HL-60 (cell line): Measurements from ENCODE around the gene SPEM1.

Source experiments
- DNase-seq, 2 experiments: peaks; one replicate each; pipeline ENCODE4 v3.0.0-alpha.2; 2010 to 2020; ENCODE audit warnings: low read depth in 1 of 2, low spot score in 1 of 2
- H3K27ac ChIP-seq: fragments of 250-450 bp; sonication (Bioruptor Pico); replicated peaks from 2 replicates; pipeline ENCODE4 v1.5.1; 2020; ENCODE audit warnings: mild to moderate bottlenecking, moderate library complexity
- H3K27me3 ChIP-seq: fragments of 250-450 bp; sonication (Bioruptor Pico); 2 replicates; pipeline ENCODE4 v1.5.1; 2021; ENCODE audit warnings: mild to moderate bottlenecking, moderate library complexity; ENCODE audit not compliant: insufficient read depth, poor library complexity, severe bottlenecking
- H3K4me3 ChIP-seq: replicated peaks from 2 replicates; pipeline ENCODE4 v1.5.1; 2011; ENCODE audit warnings: mild to moderate bottlenecking, control low read depth, low read length; ENCODE audit not compliant: insufficient read depth
- CTCF ChIP-seq: IDR thresholded peaks from one replicate; pipeline ENCODE4 v1.5.1; 2011; ENCODE audit warnings: low read length, control low read depth, inconsistent platforms; ENCODE audit not compliant: insufficient read depth
- GABPA ChIP-seq: IDR thresholded peaks from 2 replicates; pipeline ENCODE4 v1.6.1; 2012; ENCODE audit warnings: low read depth
- POLR2AphosphoS5 ChIP-seq: IDR thresholded peaks from 2 replicates; pipeline ENCODE4 v1.6.1; 2012; ENCODE audit warnings: low read depth
- REST ChIP-seq: IDR thresholded peaks from 2 replicates; pipeline ENCODE4 v1.6.1; 2012; ENCODE audit warnings: low read depth; ENCODE audit not compliant: insufficient replicate concordance
- SPI1 ChIP-seq: IDR thresholded peaks from 2 replicates; pipeline ENCODE4 v1.6.1; 2012; ENCODE audit warnings: low read depth, mild to moderate bottlenecking, borderline replicate concordance

Gene SPEM1

GRCh38 chr17:7403977-7404736 is 16.0 kb upstream of the SPEM1 start, which contains the start of gene TMEM256:
Gene TMEM256, minus strand, starts transcription at chr17:7404097. Its CDS starts 13 bp downstream, at chr17:7404084.
- H3K27me3 ChIP-seq, result peaks cover 2% of the 10 kb centered on the region
- TF ChIP-seq REST (no peak), SPI1 (no peak), GABPA (no peak), POLR2AphosphoS5 (0 out of 2 replicates have a peak, but pooled peaks have one; percentile 15), CTCF (no peak)
- peak within 1 kb of the TSS; percentile 62 for H3K4me3 ChIP-seq
- peak; percentile 77 to 93 for DNase-seq
- H3K27ac ChIP-seq, result peak within 1 kb of the TSS; percentile 64

- DNase-seq, result peak in 1 of 2 experiments; percentile 2
- TF ChIP-seq GABPA (no peak), REST (no peak), POLR2AphosphoS5 (no peak), SPI1 (no peak), CTCF (no peak)
Measured at GRCh38 chr17:7404737-7405349, 15.3 kb upstream of the SPEM1 start.

DNA sequence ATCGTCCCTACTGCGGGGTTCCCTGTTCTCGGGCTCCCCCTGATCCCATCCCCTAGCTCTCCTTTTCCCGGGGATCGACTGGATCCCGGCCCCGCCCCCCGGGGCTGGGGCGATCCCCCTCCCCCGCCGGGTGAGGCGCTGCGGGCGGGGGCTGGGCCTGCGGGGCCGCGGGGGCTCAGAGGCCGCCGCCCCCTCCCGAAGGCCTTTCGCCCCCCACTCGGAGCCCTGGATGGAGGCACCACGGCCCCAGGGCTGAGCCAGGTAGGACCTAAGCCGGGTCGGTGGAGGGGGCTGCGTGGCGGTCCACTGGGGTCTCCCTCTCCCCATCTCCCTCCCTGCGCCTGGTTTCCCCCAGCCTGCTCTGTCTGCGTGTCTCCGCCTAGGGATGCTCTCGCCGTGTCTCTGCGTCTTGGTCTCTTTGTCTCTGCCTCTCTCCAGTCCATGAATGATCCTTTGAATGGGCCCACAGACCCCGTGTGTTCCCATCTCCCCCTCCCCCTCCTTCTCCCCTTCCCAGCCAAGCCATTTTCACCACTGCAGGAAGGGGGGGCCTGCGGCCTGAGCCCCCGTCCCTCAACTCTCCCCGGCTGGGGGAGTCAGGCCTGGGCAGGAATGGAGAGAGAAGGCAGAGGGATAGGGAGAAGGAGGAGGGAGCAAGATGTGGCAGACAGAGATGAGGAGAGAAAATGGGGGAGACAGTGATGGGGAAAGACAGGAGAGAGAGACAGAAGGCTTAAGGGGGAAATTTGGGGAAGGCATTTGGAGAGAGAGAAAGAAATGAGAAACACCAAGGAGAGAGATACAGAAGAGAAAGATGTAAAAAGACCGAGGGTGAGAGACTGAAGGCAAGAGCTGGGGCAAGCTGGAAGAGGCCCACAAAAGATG is 14.5 kb upstream of the SPEM1 start:
- no peak for DNase-seq
- Histone ChIP-seq H3K4me3 (no peak overlapping the region), H3K27me3 (peaks cover 2% of the 10 kb centered on the region), H3K27ac (no peak overlapping the region)
- TF ChIP-seq REST, result no peak
- no peak for TF ChIP-seq GABPA
- TF ChIP-seq POLR2AphosphoS5, result no peak
- TF ChIP-seq CTCF, result no peak
- TF ChIP-seq SPI1, result no peak

More at GRCh38 chr17:7404737-7405349, 15.3 kb upstream of the SPEM1 start:
- Histone ChIP-seq H3K27ac (no peak overlapping the region), H3K27me3 (peaks cover 2% of the 10 kb centered on the region), H3K4me3 (peak overlapping the region; percentile 54)
